H1 (cell line): ENCODE measurements around the gene HOXB4. TPM values are rescaled to one million over a fixed set of nuclear protein-coding genes. Genes with fewer than 3 reads are reported as not detected.
A peak's percentile ranks its signal among the peaks of the same experiment; 100 is the strongest.

ENCODE experiments used
- CTCF ChIA-PET: fragments of 300-600 bp; sonication (Branson Sonifier 250); formaldehyde crosslinking; loops from one replicate; lab custom pipeline; 2021; ENCODE audit not compliant: partially characterized antibody; lab: Charles Lee
- POLR2A ChIA-PET: fragments of 300-600 bp; sonication (Branson Sonifier 250); formaldehyde crosslinking; loops from one replicate; lab custom pipeline; 2021; ENCODE audit warnings: inconsistent platforms; ENCODE audit not compliant: partially characterized antibody; lab: Charles Lee
- DNase-seq, 2 experiments: peaks; one replicate each; pipeline versions ENCODE4 v3.0.0 to v3.0.0-alpha.2; 2010 to 2022; ENCODE audit warnings: low spot score in 2 of 2, low read depth in 1 of 2, mixed read lengths in 1 of 2
- FAIRE-seq: peaks from 2 replicates; lab custom pipeline; 2011; peaks lifted over from hg19 to GRCh38; lab: Jason Lieb, UNC
- H2AFZ ChIP-seq: 2 replicates; pipeline ENCODE4 v1.8.1; 2012; ENCODE audit warnings: low read length, inconsistent platforms
- H2AK5ac ChIP-seq: 2 replicates; pipeline ENCODE4 v1.6.1; 2013; ENCODE audit warnings: low read depth, low read length
- H2BK120ac ChIP-seq: replicated peaks from 2 replicates; pipeline ENCODE3; 2013; ENCODE audit warnings: low read depth, low read length, inconsistent platforms
- H2BK12ac ChIP-seq: 2 replicates; pipeline ENCODE4 v1.6.1; 2013; ENCODE audit warnings: low read depth, low read length
- H2BK15ac ChIP-seq: 2 replicates; pipeline ENCODE4 v1.6.1; 2013; ENCODE audit warnings: low read length
- H2BK20ac ChIP-seq: 2 replicates; pipeline ENCODE4 v1.6.1; 2013; ENCODE audit warnings: low read length
- H2BK5ac ChIP-seq: 2 replicates; pipeline ENCODE4 v1.6.1; 2013; ENCODE audit warnings: low read depth, low read length
- H3K14ac ChIP-seq: 2 replicates; pipeline ENCODE4 v1.6.1; 2013; ENCODE audit warnings: inconsistent platforms; ENCODE audit not compliant: insufficient read length
- H3K18ac ChIP-seq: 2 replicates; pipeline ENCODE4 v1.6.1; 2013; ENCODE audit warnings: low read length; ENCODE audit errors: extremely low read depth
- H3K23ac ChIP-seq: 2 replicates; pipeline ENCODE4 v1.6.1; 2013; ENCODE audit warnings: inconsistent platforms; ENCODE audit not compliant: insufficient read length
- H3K23me2 ChIP-seq: 2 replicates; pipeline ENCODE4 v1.6.1; 2013; ENCODE audit warnings: low read depth, low read length
- H3K27ac ChIP-seq: 2 replicates; pipeline ENCODE4 v1.6.1; 2011; ENCODE audit warnings: low read depth, low read length, inconsistent platforms
- H3K27me3 ChIP-seq, 4 experiments: replicated peaks in 1 of 4; 1 replicate in 1 of 4; 2 replicates in 3 of 4; pipeline versions ENCODE4 v1.6.1 to v1.8.1; 2011 to 2013; ENCODE audit warnings: low read length in 3 of 4, mild to moderate bottlenecking in 3 of 4, inconsistent platforms in 2 of 4, mixed read lengths in 2 of 4, moderate library complexity in 1 of 4; ENCODE audit not compliant: control insufficient read depth in 3 of 4, insufficient read depth in 3 of 4; ENCODE audit errors: extremely low read depth in 1 of 4
- H3K36me3 ChIP-seq, 4 experiments: 2 replicates each; pipeline versions ENCODE4 v1.6.1 to v1.8.1; 2011 to 2013; ENCODE audit warnings: mild to moderate bottlenecking in 4 of 4, low read length in 3 of 4, moderate library complexity in 2 of 4, control low read depth in 1 of 4, inconsistent platforms in 1 of 4; ENCODE audit not compliant: insufficient read depth in 4 of 4, control insufficient read depth in 2 of 4
- H3K4ac ChIP-seq: replicated peaks from 2 replicates; pipeline ENCODE3; 2013; ENCODE audit warnings: low read length, low read depth, mixed read lengths, inconsistent platforms; ENCODE audit not compliant: insufficient read length
- H3K4me1 ChIP-seq, 4 experiments: replicated peaks in 1 of 4; 1 replicate in 1 of 4; 2 replicates in 3 of 4; pipeline versions ENCODE4 v1.6.1 to v1.8.1; 2011 to 2013; ENCODE audit warnings: low read length in 3 of 4, inconsistent platforms in 2 of 4, mixed read lengths in 1 of 4; ENCODE audit not compliant: insufficient read depth in 4 of 4, control insufficient read depth in 3 of 4
- H3K4me2 ChIP-seq, 2 experiments: 2 replicates each; pipeline versions ENCODE4 v1.6.1 to v1.8.1; 2011 to 2013; ENCODE audit warnings: low read depth in 2 of 2, low read length in 2 of 2, control low read depth in 1 of 2, inconsistent platforms in 1 of 2, mild to moderate bottlenecking in 1 of 2; ENCODE audit not compliant: insufficient read depth in 1 of 2
- H3K4me3 ChIP-seq, 4 experiments: fragments of 200-600, 300-600 bp in 1 of 4; sonication (generic), shearing (Covaris generic), sonication (Bioruptor Twin) in 1 of 4; 2 replicates each; pipeline versions ENCODE4 v1.5.1 to v1.8.1; 2011 to 2016; ENCODE audit warnings: low read length in 4 of 4, low read depth in 3 of 4, control low read depth in 2 of 4, inconsistent platforms in 2 of 4, mild to moderate bottlenecking in 2 of 4, mixed read lengths in 1 of 4, moderate library complexity in 1 of 4; ENCODE audit not compliant: insufficient read depth in 2 of 4; ENCODE audit errors: extremely low read depth in 1 of 4
- H3K56ac ChIP-seq: replicated peaks from 2 replicates; pipeline ENCODE3; 2013; ENCODE audit warnings: low read depth, mild to moderate bottlenecking, mixed read lengths, low read length, inconsistent platforms; ENCODE audit not compliant: insufficient read length
- H3K79me1 ChIP-seq: 2 replicates; pipeline ENCODE4 v1.6.1; 2013; ENCODE audit warnings: low read depth, low read length, control low read depth
- H3K79me2 ChIP-seq, 2 experiments: 2 replicates each; pipeline versions ENCODE4 v1.6.1 to v1.8.1; 2012 to 2013; ENCODE audit warnings: low read length in 2 of 2, mild to moderate bottlenecking in 2 of 2, inconsistent platforms in 1 of 2; ENCODE audit not compliant: insufficient read depth in 2 of 2, control insufficient read depth in 1 of 2
- H3K9ac ChIP-seq, 4 experiments: replicated peaks in 1 of 4; 1 replicate in 1 of 4; 2 replicates in 3 of 4; pipeline versions ENCODE4 v1.6.1 to v1.8.1; 2011 to 2013; ENCODE audit warnings: low read depth in 3 of 4, low read length in 3 of 4, control low read depth in 2 of 4, mild to moderate bottlenecking in 2 of 4, moderate library complexity in 2 of 4, inconsistent platforms in 1 of 4; ENCODE audit errors: extremely low read depth in 1 of 4
- H3K9me3 ChIP-seq, 2 experiments: 2 replicates each; pipeline versions ENCODE4 v1.6.1 to v1.8.1; 2012 to 2013; ENCODE audit warnings: mild to moderate bottlenecking in 2 of 2, moderate library complexity in 2 of 2, control low read depth in 1 of 2, inconsistent platforms in 1 of 2, low read depth in 1 of 2, low read length in 1 of 2, mixed read lengths in 1 of 2; ENCODE audit not compliant: insufficient read depth in 2 of 2
- H4K20me1 ChIP-seq, 2 experiments: replicated peaks in 1 of 2; 2 replicates each; pipeline versions ENCODE3 to v1.8.1; 2011 to 2013; ENCODE audit warnings: inconsistent platforms in 2 of 2, low read length in 2 of 2, mild to moderate bottlenecking in 1 of 2; ENCODE audit not compliant: insufficient read depth in 2 of 2, control insufficient read depth in 1 of 2
- H4K5ac ChIP-seq: 2 replicates; pipeline ENCODE4 v1.6.1; 2013; ENCODE audit warnings: low read length, low read depth, mixed read lengths, inconsistent platforms; ENCODE audit not compliant: insufficient read length
- H4K8ac ChIP-seq: 2 replicates; pipeline ENCODE4 v1.8.0; 2013; ENCODE audit warnings: mild to moderate bottlenecking, moderate library complexity, low read length, inconsistent platforms; ENCODE audit not compliant: insufficient read depth; ENCODE audit errors: extremely low read depth
- H4K91ac ChIP-seq: replicated peaks from 2 replicates; pipeline ENCODE3; 2013; ENCODE audit warnings: low read length, mixed read lengths, inconsistent platforms; ENCODE audit not compliant: insufficient read length
- CEBPB ChIP-seq: IDR thresholded peaks from 2 replicates; pipeline ENCODE4 v1.6.1; 2012; ENCODE audit warnings: low read depth, low read length
- EZH2 ChIP-seq: fragments of 200-600 bp; sonication (generic); IDR thresholded peaks from 2 replicates; pipeline ENCODE4 v1.7.1; 2012; ENCODE audit warnings: low read depth, mild to moderate bottlenecking, moderate library complexity, low read length, inconsistent platforms; ENCODE audit not compliant: severe bottlenecking
- SUZ12 ChIP-seq: fragments of 200-600 bp; sonication (generic); IDR thresholded peaks from 2 replicates; pipeline ENCODE4 v1.6.1; 2012; ENCODE audit warnings: mild to moderate bottlenecking, inconsistent platforms, low read length, moderate library complexity, mixed read lengths
- WGBS, 2 experiments: shearing (Covaris generic) in 1 of 2; methylation state at CpG; one replicate each; pipeline versions ENCODE4 v1.1.6 to v1.1.7; 2013 to 2015; ENCODE audit warnings: low lambda C conversion rate in 2 of 2, mixed read lengths in 2 of 2, inconsistent platforms in 1 of 2, low coverage in 1 of 2, missing lambda C conversion rate in 1 of 2; ENCODE audit not compliant: insufficient replicate concordance in 2 of 2, insufficient coverage in 1 of 2, insufficient read length in 1 of 2; ENCODE audit errors: extremely low coverage in 1 of 2, missing lambda C conversion rate in 1 of 2; 5-methylcytosine and 5-hydroxymethylcytosine counted together
- polyA plus RNA-seq, 7 experiments: library from polyadenylated mRNA; depleted of rRNA in 3 of 7; stranded (reverse) in 5 of 7; unstranded in 2 of 7; fragments of >200 nt in 5 of 7; fragments of 200-250 nt in 2 of 7; gene quantifications; 1 replicate in 5 of 7; 2 replicates in 1 of 7; 4 replicates in 1 of 7; pipeline versions ENCODE4 v1.2.1 to v1.2.3, GENCODE V29; 2011 to 2013; ENCODE audit warnings: missing spikeins in 2 of 7, mixed read lengths in 2 of 7
- total RNA-seq: library from RNA; stranded (reverse); fragmentation: NEBNext Ultra II Directional; extraction: Animal tissue kit (Norgen Biotek cat#: 25700); gene quantifications from 2 replicates; pipeline ENCODE4 v1.2.1, GENCODE V29; 2021

The HOXB4 gene
- total and polyA plus RNA-seq, 2 of the 8 experiments (the other 6 are each of a cell fraction or from before 2014, with no cell fraction given) = not detected

DNA sequence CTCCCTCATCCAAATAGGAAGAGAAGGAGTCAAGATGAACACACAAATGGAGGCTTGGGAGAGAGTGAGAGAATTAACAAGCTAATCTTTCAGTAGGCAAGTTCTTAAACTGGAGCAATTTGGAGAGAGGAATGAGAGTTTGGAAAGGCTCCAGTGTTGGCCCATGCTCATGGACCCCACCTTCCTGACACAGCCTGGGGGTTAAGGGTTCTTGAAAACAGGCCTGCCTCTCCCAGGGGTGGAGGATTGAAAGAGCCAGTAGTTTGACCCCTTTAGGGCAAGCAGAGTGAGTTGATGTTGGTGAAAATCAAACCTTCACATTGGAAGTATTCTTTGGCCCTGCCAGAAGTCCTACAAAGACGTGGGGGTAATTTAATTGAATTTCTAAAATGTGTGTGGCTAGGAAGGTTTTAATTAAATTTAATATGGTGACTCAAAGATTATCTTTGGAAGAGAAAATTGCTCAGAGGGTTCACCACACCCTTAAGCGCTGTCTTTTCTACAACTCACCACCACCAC lies 6.1 kb upstream of the HOXB4 start:
- no peak overlapping the region for H2AK5ac ChIP-seq
- H3K4me2 ChIP-seq = no peak overlapping the region
- H3K9ac ChIP-seq = no peak overlapping the region
- H3K9me3 ChIP-seq = no peaks in the 10 kb centered on the region
- ChIA-PET CTCF (interaction anchor here (0.6 to 2.6 kb wide), 7 partner anchors 17 to 110 kb away, joined by 3 to 9 read pairs (median 5); no protein-coding TSS in a partner anchor), POLR2A (no interaction called here)
- H3K36me3 ChIP-seq = peaks cover 0 to 18% (median 0%) of the 10 kb centered on the region in 4 experiments; a peak in 1 of 8 replicates
- no peak overlapping the region for H2BK12ac ChIP-seq
- TF ChIP-seq EZH2 (peak; percentile 55), SUZ12 (peak; percentile 2; the same call in 1 of the 2 replicates), CEBPB (no peak)
- H2BK120ac ChIP-seq = no peak overlapping the region
- no peak overlapping the region for H2BK5ac ChIP-seq
- 29% methylated on average over 2 of the region's 2 CpGs; no CpG with 5 or more reads in 1 of the 2 experiments for WGBS, 2 experiments
- H3K4me3 ChIP-seq = no peak overlapping the region
- no peak overlapping the region for H2BK15ac ChIP-seq
- peaks cover 99 to 100% (median 100%) of the 10 kb centered on the region in 4 experiments for H3K27me3 ChIP-seq
- no peak overlapping the region for H4K5ac ChIP-seq
- peaks cover 23 to 40% of the 10 kb centered on the region in 2 experiments for H4K20me1 ChIP-seq
- DNase-seq (no peak), FAIRE-seq (no peak)
- H3K27ac ChIP-seq = no peak overlapping the region
- no peak overlapping the region for H3K23ac ChIP-seq
- H3K18ac ChIP-seq = no peak overlapping the region
- H3K23me2 ChIP-seq = no peaks in the 10 kb centered on the region
- H2BK20ac ChIP-seq = no peak overlapping the region
- H3K4me1 ChIP-seq = peaks cover 0 to 5% (median 4%) of the 10 kb centered on the region in 4 experiments; a peak in 4 of 7 replicates
- H4K8ac ChIP-seq = no peak overlapping the region
- no peak overlapping the region for H3K4ac ChIP-seq
- no peak overlapping the region for H4K91ac ChIP-seq
- no peak overlapping the region for H3K14ac ChIP-seq
- H2AFZ ChIP-seq = no peak overlapping the region
- no peak overlapping the region for H3K56ac ChIP-seq
- no peaks in the 10 kb centered on the region for H3K79me1 ChIP-seq
- no peaks in the 10 kb centered on the region for H3K79me2 ChIP-seq
